SK-N-SH (cell line): ENCODE measurements around the gene MICAL2. TPM values are rescaled to one million over a fixed set of nuclear protein-coding genes. Genes with fewer than 3 reads are reported as not detected.

Experiments
- CTCF ChIA-PET: fragments of 300-600, 350-600 bp; formaldehyde crosslinking; extraction: SDS; loops from one replicate; lab custom pipeline; 2021; lab: Yijun Ruan, JAX
- POLR2A ChIA-PET: fragments of 350-600 bp; sonication (Branson Sonifier 250); formaldehyde crosslinking; extraction: SDS; loops from one replicate; lab custom pipeline; 2020; ENCODE audit warnings: antibody characterized with exemption, inconsistent platforms; lab: Yijun Ruan, JAX
- DNase-seq: peaks from one replicate; pipeline ENCODE4 v3.0.0; 2012
- H2AFZ ChIP-seq: fragments of 200-600 bp; sonication (generic); 2 replicates; pipeline ENCODE4 v1.8.1; 2016; ENCODE audit warnings: antibody characterized with exemption, mild to moderate bottlenecking, low read depth
- H3F3A ChIP-seq: fragments of 200-600 bp; sonication (generic); replicated peaks from 2 replicates; pipeline ENCODE3; 2016; ENCODE audit warnings: antibody characterized with exemption, mild to moderate bottlenecking; ENCODE audit not compliant: insufficient read depth
- H3K27ac ChIP-seq, 2 experiments: fragments of 200-500 bp in 1 of 2; fragments of 200-600 bp in 1 of 2; sonication (Bioruptor generic) in 1 of 2; sonication (generic), shearing (Covaris generic) in 1 of 2; 2 replicates each; pipeline versions ENCODE4 v1.5.1 to v1.6.1; 2014 to 2016; ENCODE audit warnings: low read depth in 2 of 2, inconsistent platforms in 1 of 2, low read length in 1 of 2, mild to moderate bottlenecking in 1 of 2, mixed read lengths in 1 of 2
- H3K27me3 ChIP-seq: fragments of 200-600 bp; sonication (generic), shearing (Covaris generic); 2 replicates; pipeline ENCODE4 v1.6.1; 2016; ENCODE audit warnings: mixed run types; ENCODE audit not compliant: insufficient read depth
- H3K36me3 ChIP-seq, 2 experiments: fragments of 200-500 bp in 1 of 2; fragments of 200-600 bp in 1 of 2; sonication (Bioruptor generic) in 1 of 2; sonication (generic) in 1 of 2; replicated peaks in 1 of 2; 2 replicates each; pipeline versions ENCODE3 to v1.5.1; 2014 to 2016; ENCODE audit warnings: low read length in 1 of 2, mild to moderate bottlenecking in 1 of 2; ENCODE audit not compliant: insufficient read depth in 2 of 2, control insufficient read depth in 1 of 2
- H3K4me1 ChIP-seq, 2 experiments: fragments of 200-500 bp in 1 of 2; fragments of 200-600 bp in 1 of 2; sonication (Bioruptor generic) in 1 of 2; sonication (generic), shearing (Covaris generic) in 1 of 2; 2 replicates each; pipeline versions ENCODE4 v1.5.1 to v1.6.1; 2014 to 2016; ENCODE audit warnings: low read depth in 1 of 2, low read length in 1 of 2, mixed run types in 1 of 2; ENCODE audit not compliant: insufficient read depth in 2 of 2, control insufficient read depth in 1 of 2
- H3K4me2 ChIP-seq: fragments of 200-600 bp; sonication (generic), shearing (Covaris generic); 2 replicates; pipeline ENCODE4 v1.6.1; 2017; ENCODE audit warnings: mixed run types
- H3K4me3 ChIP-seq, 2 experiments: fragments of 200-500 bp in 1 of 2; fragments of 200-600 bp in 1 of 2; sonication (Bioruptor generic) in 1 of 2; sonication (generic), shearing (Covaris generic) in 1 of 2; 2 replicates each; pipeline versions ENCODE4 v1.5.1 to v1.8.1; 2014 to 2016; ENCODE audit warnings: low read depth in 2 of 2, inconsistent platforms in 1 of 2, low read length in 1 of 2, mild to moderate bottlenecking in 1 of 2, mixed read lengths in 1 of 2, moderate library complexity in 1 of 2
- H3K79me2 ChIP-seq: fragments of 200-600 bp; sonication (generic); 2 replicates; pipeline ENCODE4 v1.8.1; 2017; ENCODE audit warnings: mild to moderate bottlenecking; ENCODE audit not compliant: insufficient read depth
- H3K9ac ChIP-seq: fragments of 200-600 bp; sonication (generic); 2 replicates; pipeline ENCODE4 v1.6.1; 2017; ENCODE audit warnings: mixed run types
- H3K9me2 ChIP-seq: fragments of 200-600 bp; sonication (generic); 2 replicates; pipeline ENCODE4 v1.6.1; 2017; ENCODE audit warnings: mixed run types
- H3K9me3 ChIP-seq: fragments of 200-600 bp; sonication (generic); 2 replicates; pipeline ENCODE4 v1.6.1; 2017; ENCODE audit warnings: mixed run types, mild to moderate bottlenecking, moderate library complexity
- H4K20me1 ChIP-seq: fragments of 200-600 bp; sonication (generic); 2 replicates; pipeline ENCODE4 v1.6.1; 2017; ENCODE audit warnings: mild to moderate bottlenecking, mixed run types; ENCODE audit not compliant: insufficient read depth
- EP300 ChIP-seq, 2 experiments: IDR thresholded peaks; 2 replicates each; pipeline versions ENCODE4 v1.4.0 to v1.6.1; 2012; ENCODE audit warnings: borderline replicate concordance in 1 of 2, low read depth in 1 of 2, low read length in 1 of 2
- FOSL2 ChIP-seq: IDR thresholded peaks from 2 replicates; pipeline ENCODE4 v1.4.0; 2012; ENCODE audit warnings: low read depth, mild to moderate bottlenecking, moderate library complexity, borderline replicate concordance
- FOXM1 ChIP-seq: IDR thresholded peaks from 2 replicates; pipeline ENCODE4 v1.4.0; 2012; ENCODE audit warnings: low read depth, mild to moderate bottlenecking
- MEF2A ChIP-seq: IDR thresholded peaks from 2 replicates; pipeline ENCODE4 v1.4.0; 2012; ENCODE audit warnings: low read depth, borderline replicate concordance
- PBX3 ChIP-seq: IDR thresholded peaks from 2 replicates; pipeline ENCODE4; 2012
- RFX5 ChIP-seq: IDR thresholded peaks from 2 replicates; pipeline ENCODE4 v1.6.1; 2012; ENCODE audit warnings: mild to moderate bottlenecking, improper control_type of control experiment, low read length
- SMC3 ChIP-seq: IDR thresholded peaks from 2 replicates; pipeline ENCODE4 v1.6.1; 2012; ENCODE audit warnings: low read depth, low read length, improper control_type of control experiment
- USF1 ChIP-seq: IDR thresholded peaks from 2 replicates; pipeline ENCODE4 v1.4.0; 2012; ENCODE audit warnings: low read depth, borderline replicate concordance
- USF2 ChIP-seq: fragments of 150-350 bp; IDR thresholded peaks from 2 replicates; pipeline ENCODE4 v1.6.1; 2017; ENCODE audit warnings: antibody characterized with exemption, low read length, low read depth, borderline replicate concordance
- WGBS: methylation state at CpG from one replicate; pipeline ENCODE4 v1.1.6; 2017; ENCODE audit warnings: low lambda C conversion rate; 5-methylcytosine and 5-hydroxymethylcytosine counted together
- polyA plus RNA-seq, 3 experiments: library from polyadenylated mRNA; depleted of rRNA; stranded (reverse); fragments of >200 nt; gene quantifications; 2 replicates each; pipeline ENCODE4 v1.2.3, GENCODE V29; 2012

The MICAL2 gene
- polyA plus RNA-seq, 1 of the 3 experiments (the other 2 are of a cell fraction): 54.6 TPM

- CTCF ChIA-PET: no interaction called here
- WGBS: 95% methylated on average over 10 of the region's 12 CpGs
- H3K9me3 ChIP-seq: no peaks in the 10 kb centered on the region
These were observed 41.2 kb upstream of the MICAL2 start for GRCh38 chr11:12069066-12069676.

GRCh38 chr11:12070446-12071267, 39.7 kb upstream of the MICAL2 start:
- Histone ChIP-seq H3K4me3 (no peak overlapping the region), H3K36me3 (no peaks in the 10 kb centered on the region), H3F3A (peaks cover 20% of the 10 kb centered on the region), H4K20me1 (no peaks in the 10 kb centered on the region), H3K4me2 (no peak overlapping the region), H3K79me2 (peaks cover 10% of the 10 kb centered on the region; the same call in 1 of the 2 replicates), H3K9me3 (no peaks in the 10 kb centered on the region), H3K4me1 (peaks cover 5 to 27% of the 10 kb centered on the region in 2 experiments; a peak in 3 of 4 replicates), H3K9me2 (no peaks in the 10 kb centered on the region), H3K27ac (no peak overlapping the region), H3K27me3 (no peaks in the 10 kb centered on the region), H2AFZ (no peak overlapping the region)
- no peak for DNase-seq
- ChIA-PET CTCF (interaction anchor here (1.3 kb wide), 1 partner anchor 165 kb away, joined by 3 read pairs; no protein-coding TSS in a partner anchor), POLR2A (no interaction called here)
- 91% methylated on average over 14 of the region's 14 CpGs for WGBS
- TF ChIP-seq PBX3 (no peak), RFX5 (no peak), USF2 (no peak), FOSL2 (no peak), FOXM1 (no peak), SMC3 (no peak), USF1 (no peak)
- TF ChIP-seq, all 33 proteins: peak for 0
- no peak overlapping the region for H3K9ac ChIP-seq

More at GRCh38 chr11:12069066-12069676, 41.2 kb upstream of the MICAL2 start:
- no peak for TF ChIP-seq EP300 (IDR thresholded peaks at IDR 0.05; ENCODE audit: borderline replicate concordance in 1 of 2, low read depth in 1 of 2, low read length in 1 of 2)
- no peak for TF ChIP-seq MEF2A
- H3K4me2 ChIP-seq: no peak overlapping the region
- no peak overlapping the region for H3K27ac ChIP-seq
- H3K9me2 ChIP-seq: no peaks in the 10 kb centered on the region
- no peak for DNase-seq
- no peak overlapping the region for H3K9ac ChIP-seq
- peaks cover 13% of the 10 kb centered on the region for H3F3A ChIP-seq
- no peaks in the 10 kb centered on the region for H3K36me3 ChIP-seq
- H2AFZ ChIP-seq: no peak overlapping the region
- no peaks in the 10 kb centered on the region for H3K27me3 ChIP-seq
- H3K79me2 ChIP-seq: 0 out of 2 replicates have a peak, but pooled peaks cover 3% of the 10 kb centered on the region
- POLR2A ChIA-PET: no interaction called here
- no peak overlapping the region for H3K4me3 ChIP-seq
- no peaks in the 10 kb centered on the region for H4K20me1 ChIP-seq
- peaks cover 5 to 20% of the 10 kb centered on the region in 2 experiments; a peak in 3 of 4 replicates for H3K4me1 ChIP-seq
